Measurements from ENCODE around the gene RBM34.
"Not testable (repeated sequence)": the region's sequence is repeated elsewhere in the genome, so short reads cannot be mapped to it uniquely, and the experiment has no call there.

RBM34 gene

GRCh38 chr1:235160957-235161684, at the start of gene RBM34:
RBM34 (minus strand) TSS chr1:235161250; CDS start chr1:235161226, 24 bp downstream.
- peak; percentile 89 to 91 for DNase-seq

- no peak for DNase-seq
Measured at GRCh38 chr1:235207209-235207565, 46.1 kb upstream of the RBM34 start.

- DNase-seq = no peak
Measured at GRCh38 chr1:235206533-235207208, 45.6 kb upstream of the RBM34 start.

- no peak for DNase-seq
Measured at GRCh38 chr1:235205687-235206086, 44.6 kb upstream of the RBM34 start.

- DNase-seq = no peak
Measured at GRCh38 chr1:235203428-235203827, 42.4 kb upstream of the RBM34 start.

- DNase-seq = not testable (repeated sequence)
Measured at GRCh38 chr1:235202447-235202846, 41.4 kb upstream of the RBM34 start.

GRCh38 chr1:235199441-235199840, 38.4 kb upstream of the RBM34 start:
- DNase-seq = peak; percentile 27 to 33

- DNase-seq = no peak
Measured at GRCh38 chr1:235190431-235190830, 29.4 kb upstream of the RBM34 start.

- no peak for DNase-seq
Measured at GRCh38 chr1:235187316-235187715, 26.3 kb upstream of the RBM34 start.

- no peak for DNase-seq
Measured at GRCh38 chr1:235181561-235182245, 20.7 kb upstream of the RBM34 start.

GRCh38 chr1:235180916-235181460, 19.9 kb upstream of the RBM34 start:
- DNase-seq = no peak

- no peak for DNase-seq
Measured at GRCh38 chr1:235176486-235176885, 15.4 kb upstream of the RBM34 start.

- no peak for DNase-seq
Measured at GRCh38 chr1:235169986-235170385, 8.9 kb upstream of the RBM34 start.

- no peak for DNase-seq
Measured at GRCh38 chr1:235168375-235168774, 7.3 kb upstream of the RBM34 start.

GRCh38 chr1:235161685-235162327, 756 bp upstream of the RBM34 start:
- no peak for DNase-seq

- peak; percentile 50 to 52 for DNase-seq
Measured at GRCh38 chr1:235160383-235160956, 580 bp downstream of the RBM34 start.

- not testable (repeated sequence) for DNase-seq
Measured at GRCh38 chr1:235159930-235160329, 1.1 kb downstream of the RBM34 start.

GRCh38 chr1:235159284-235159683, 1.8 kb downstream of the RBM34 start:
- not testable (repeated sequence) for DNase-seq

- no peak for DNase-seq
Measured at GRCh38 chr1:235158680-235159079, 2.4 kb downstream of the RBM34 start.

- DNase-seq = no peak
Measured at GRCh38 chr1:235157150-235157549, 3.9 kb downstream of the RBM34 start.

- no peak for DNase-seq
Measured at GRCh38 chr1:235156740-235157139, 4.3 kb downstream of the RBM34 start.

- DNase-seq = no peak
Measured at GRCh38 chr1:235156265-235156664, 4.8 kb downstream of the RBM34 start.

- DNase-seq = no peak
Measured at GRCh38 chr1:235152235-235152634, 8.8 kb downstream of the RBM34 start.
